Measurements from ENCODE around the gene BAZ2A.

GRCh38 chr12:56634242-56634836, 4.2 kb upstream of the BAZ2A start:
- no peak for TF ChIP-seq CTCF (IDR thresholded peaks at IDR 0.05 in 4 of 5, conservative IDR thresholded peaks at IDR 0.05 in 1 of 5)
- no peak for TF ChIP-seq POLR2A (IDR thresholded peaks at IDR 0.05)
